Iris pigment epithelial cell (primary cell): ENCODE data around the gene CIB1.
"Not testable (repeated sequence)": the region's sequence is repeated elsewhere in the genome, so short reads cannot be mapped to it uniquely, and the experiment has no call there.

Experiments
- DNase-seq: peaks from one replicate; pipeline ENCODE4 v3.0.0-alpha.2; 2011; ENCODE audit warnings: low read depth

The CIB1 gene

GRCh38 chr15:90233387-90234095 lies at the start of gene CIB1:
Gene CIB1, minus strand, starts transcription at chr15:90233941. Its CDS starts 56 bp downstream, at chr15:90233885.
- peak; percentile 97 for DNase-seq

GRCh38 chr15:90281637-90282036 lies 47.9 kb upstream of the CIB1 start:
- not testable (repeated sequence) for DNase-seq

GRCh38 chr15:90280743-90281142 lies 47.0 kb upstream of the CIB1 start:
- DNase-seq, result not testable (repeated sequence)

GRCh38 chr15:90278467-90278866 lies 44.7 kb upstream of the CIB1 start:
- DNase-seq, result not testable (repeated sequence)

- DNase-seq, result no peak
These were observed 37.9 kb upstream of the CIB1 start for GRCh38 chr15:90271459-90272166.

- no peak for DNase-seq
These were observed 36.9 kb upstream of the CIB1 start for GRCh38 chr15:90270502-90271150.

GRCh38 chr15:90268415-90268814 lies 34.7 kb upstream of the CIB1 start:
- DNase-seq, result peak; percentile 3

- DNase-seq, result peak; percentile 39
These were observed 32.7 kb upstream of the CIB1 start for GRCh38 chr15:90266485-90266884.

- DNase-seq, result peak; percentile 29
These were observed 32.3 kb upstream of the CIB1 start for GRCh38 chr15:90266061-90266431.

GRCh38 chr15:90265271-90266060 lies 31.7 kb upstream of the CIB1 start, which contains the start of gene NGRN:
Gene NGRN, plus strand, starts transcription at chr15:90265672. Its CDS starts 41 bp downstream, at chr15:90265713.
- DNase-seq, result peak; percentile 93

GRCh38 chr15:90264671-90265070 lies 30.9 kb upstream of the CIB1 start:
- no peak for DNase-seq

- DNase-seq, result no peak
These were observed 28.7 kb upstream of the CIB1 start for GRCh38 chr15:90262426-90262825.

GRCh38 chr15:90261811-90262210 lies 28.1 kb upstream of the CIB1 start:
- peak; percentile 56 for DNase-seq

GRCh38 chr15:90260731-90261130 lies 27.0 kb upstream of the CIB1 start:
- DNase-seq, result not testable (repeated sequence)

GRCh38 chr15:90259524-90259923 lies 25.8 kb upstream of the CIB1 start:
- peak; percentile 73 for DNase-seq

- no peak for DNase-seq
These were observed 24.0 kb upstream of the CIB1 start for GRCh38 chr15:90257776-90258175.

GRCh38 chr15:90249203-90249863 lies 15.6 kb upstream of the CIB1 start, which contains the start of gene TTLL13:
Gene TTLL13, plus strand, starts transcription at chr15:90249556. Its CDS starts 1,075 bp downstream, at chr15:90250631.
- peak; percentile 81 for DNase-seq

GRCh38 chr15:90248789-90249202 lies 15.1 kb upstream of the CIB1 start:
- no peak for DNase-seq

GRCh38 chr15:90243943-90244639 lies 10.3 kb upstream of the CIB1 start:
- DNase-seq, result no peak

GRCh38 chr15:90241343-90242192 lies 7.8 kb upstream of the CIB1 start:
- no peak for DNase-seq
